GM18909 (cell line): ENCODE data around the gene PARD6A.

ENCODE experiments used
- ATAC-seq: cut with Tn5 transposase; IDR thresholded peaks from one replicate; pipeline ENCODE4 v1.9.1; 2021; ENCODE audit warnings: mild to moderate bottlenecking; ENCODE audit not compliant: unreplicated experiment, poor library complexity

PARD6A gene, protein sequence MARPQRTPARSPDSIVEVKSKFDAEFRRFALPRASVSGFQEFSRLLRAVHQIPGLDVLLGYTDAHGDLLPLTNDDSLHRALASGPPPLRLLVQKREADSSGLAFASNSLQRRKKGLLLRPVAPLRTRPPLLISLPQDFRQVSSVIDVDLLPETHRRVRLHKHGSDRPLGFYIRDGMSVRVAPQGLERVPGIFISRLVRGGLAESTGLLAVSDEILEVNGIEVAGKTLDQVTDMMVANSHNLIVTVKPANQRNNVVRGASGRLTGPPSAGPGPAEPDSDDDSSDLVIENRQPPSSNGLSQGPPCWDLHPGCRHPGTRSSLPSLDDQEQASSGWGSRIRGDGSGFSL

DNA sequence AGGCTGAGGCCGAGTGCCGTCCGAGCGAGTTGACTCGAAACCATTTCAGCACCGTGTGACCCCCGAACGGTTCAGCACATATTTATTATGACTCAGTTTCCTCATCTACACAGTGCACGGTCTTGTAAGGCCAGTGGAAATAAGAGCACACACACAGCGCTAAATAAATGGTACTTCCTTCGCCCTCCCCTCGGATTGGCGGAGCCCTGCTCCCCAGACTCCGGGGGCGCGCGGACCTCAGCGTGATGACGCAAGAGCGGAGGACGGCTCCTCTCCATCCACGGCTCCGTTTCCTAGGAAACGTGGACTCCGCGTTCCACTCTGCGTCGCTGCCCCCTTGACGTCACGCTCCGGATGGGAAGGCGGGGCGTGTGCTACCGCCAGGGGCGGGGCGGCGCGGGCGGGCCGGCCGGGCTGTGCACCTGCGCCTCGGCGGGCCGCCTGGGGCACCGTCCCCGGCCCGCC is at the start of gene PARD6A:
PARD6A (plus strand) TSS at position 397 of the 465 bp plus-strand sequence. CDS start 79 bp downstream, outside the sequence.
- ATAC-seq = peak; percentile 81

DNA sequence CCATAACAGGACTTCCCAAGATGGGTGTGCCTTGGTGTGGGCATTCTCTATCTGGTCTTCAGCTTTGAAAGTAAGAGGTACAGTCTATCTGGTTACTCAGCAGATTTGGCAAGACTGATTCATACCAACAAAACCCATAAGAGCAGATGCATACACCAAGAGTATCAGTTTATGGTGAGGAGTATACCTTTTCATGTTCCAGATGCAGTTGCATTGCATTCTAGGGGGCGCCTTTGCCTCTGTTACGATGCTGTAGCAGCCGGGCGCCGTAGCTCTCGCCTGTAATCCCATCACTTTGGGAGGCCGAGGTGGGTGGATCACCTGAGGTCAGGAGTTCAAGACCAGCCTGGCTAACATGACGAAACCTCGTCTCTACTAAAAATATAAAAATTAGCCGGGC is 47.0 kb upstream of the PARD6A start:
- ATAC-seq = no peak

DNA sequence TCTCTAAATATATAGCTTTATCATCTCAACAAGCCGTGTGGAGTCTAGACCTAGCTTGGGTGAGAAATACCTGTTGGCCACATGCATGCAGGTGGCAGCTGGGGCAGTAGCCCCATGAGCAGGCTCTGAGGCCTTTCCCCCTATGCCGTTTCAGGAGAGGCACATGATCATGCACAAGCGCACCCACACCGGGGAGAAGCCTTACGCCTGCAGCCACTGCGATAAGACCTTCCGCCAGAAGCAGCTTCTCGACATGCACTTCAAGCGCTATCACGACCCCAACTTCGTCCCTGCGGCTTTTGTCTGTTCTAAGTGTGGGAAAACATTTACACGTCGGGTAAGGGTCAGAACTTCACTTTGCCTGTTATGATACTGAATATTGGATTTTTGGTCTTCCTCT is 32.5 kb upstream of the PARD6A start:
- no peak for ATAC-seq

DNA sequence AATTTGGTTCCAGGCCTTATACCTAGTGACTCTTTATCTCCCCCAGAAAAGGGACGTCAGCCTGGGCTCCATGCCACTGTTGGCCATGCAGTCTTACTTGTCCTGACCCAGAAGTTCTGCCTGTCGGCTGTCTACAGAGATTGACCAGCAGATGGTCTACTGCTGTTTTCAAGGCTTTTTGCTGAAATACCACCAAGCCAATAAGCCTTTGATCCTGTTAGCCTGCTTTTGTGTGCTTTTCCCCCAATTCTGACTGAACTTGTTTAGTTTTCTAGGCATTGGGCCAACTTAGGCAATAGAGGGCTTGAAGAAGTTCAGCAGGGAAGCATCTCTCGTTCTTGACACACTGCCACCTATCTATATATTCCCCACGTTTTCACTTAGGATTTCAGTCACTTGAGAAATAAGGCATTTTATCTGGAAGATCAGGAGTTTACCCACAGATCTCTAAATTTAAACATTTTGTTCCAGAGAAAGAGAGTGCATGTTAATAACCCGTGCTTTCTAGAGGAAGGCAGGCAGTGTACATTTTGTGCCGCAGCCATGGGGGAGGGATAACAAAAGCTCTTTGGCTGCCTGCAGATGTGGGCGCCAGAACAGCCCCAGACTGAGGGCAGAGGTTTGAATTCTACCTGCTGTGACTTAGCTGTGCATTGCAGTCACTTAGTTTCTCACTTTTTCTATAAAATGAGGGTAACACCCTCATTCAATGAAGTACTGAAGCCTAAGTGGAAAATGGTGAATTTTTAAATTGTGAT is 28.2 kb upstream of the PARD6A start:
- ATAC-seq = no peak

DNA sequence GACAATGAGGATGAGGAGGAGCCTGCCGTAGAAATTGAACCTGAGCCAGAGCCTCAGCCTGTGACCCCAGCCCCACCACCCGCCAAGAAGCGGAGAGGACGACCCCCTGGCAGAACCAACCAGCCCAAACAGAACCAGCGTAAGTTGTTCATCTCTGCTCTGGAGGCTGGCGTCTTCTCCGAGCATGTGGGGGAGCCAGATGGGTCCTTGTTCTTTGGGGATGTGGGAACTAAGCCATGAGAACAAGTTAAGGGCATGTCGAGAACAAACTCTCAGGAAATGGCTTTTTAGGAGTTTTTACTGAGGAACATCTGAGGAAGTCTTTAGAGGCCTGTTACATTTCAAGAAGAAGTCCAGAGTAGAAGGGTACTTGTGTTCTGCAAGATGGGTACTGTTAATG is 24.0 kb upstream of the PARD6A start:
- ATAC-seq = no peak

DNA sequence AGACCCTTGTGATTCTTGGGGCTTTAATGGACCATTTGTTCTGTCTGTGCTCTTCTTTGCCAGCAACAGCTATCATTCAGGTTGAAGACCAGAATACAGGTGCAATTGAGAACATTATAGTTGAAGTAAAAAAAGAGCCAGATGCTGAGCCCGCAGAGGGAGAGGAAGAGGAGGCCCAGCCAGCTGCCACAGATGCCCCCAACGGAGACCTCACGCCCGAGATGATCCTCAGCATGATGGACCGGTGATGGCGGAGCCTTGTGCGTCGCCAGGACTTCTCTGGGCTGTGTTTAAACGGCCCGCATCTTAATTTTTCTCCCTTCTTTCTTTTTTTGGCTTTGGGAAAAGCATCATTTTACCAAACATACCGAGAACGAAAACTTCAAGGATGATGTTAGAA is 23.1 kb upstream of the PARD6A start:
- ATAC-seq = no peak

DNA sequence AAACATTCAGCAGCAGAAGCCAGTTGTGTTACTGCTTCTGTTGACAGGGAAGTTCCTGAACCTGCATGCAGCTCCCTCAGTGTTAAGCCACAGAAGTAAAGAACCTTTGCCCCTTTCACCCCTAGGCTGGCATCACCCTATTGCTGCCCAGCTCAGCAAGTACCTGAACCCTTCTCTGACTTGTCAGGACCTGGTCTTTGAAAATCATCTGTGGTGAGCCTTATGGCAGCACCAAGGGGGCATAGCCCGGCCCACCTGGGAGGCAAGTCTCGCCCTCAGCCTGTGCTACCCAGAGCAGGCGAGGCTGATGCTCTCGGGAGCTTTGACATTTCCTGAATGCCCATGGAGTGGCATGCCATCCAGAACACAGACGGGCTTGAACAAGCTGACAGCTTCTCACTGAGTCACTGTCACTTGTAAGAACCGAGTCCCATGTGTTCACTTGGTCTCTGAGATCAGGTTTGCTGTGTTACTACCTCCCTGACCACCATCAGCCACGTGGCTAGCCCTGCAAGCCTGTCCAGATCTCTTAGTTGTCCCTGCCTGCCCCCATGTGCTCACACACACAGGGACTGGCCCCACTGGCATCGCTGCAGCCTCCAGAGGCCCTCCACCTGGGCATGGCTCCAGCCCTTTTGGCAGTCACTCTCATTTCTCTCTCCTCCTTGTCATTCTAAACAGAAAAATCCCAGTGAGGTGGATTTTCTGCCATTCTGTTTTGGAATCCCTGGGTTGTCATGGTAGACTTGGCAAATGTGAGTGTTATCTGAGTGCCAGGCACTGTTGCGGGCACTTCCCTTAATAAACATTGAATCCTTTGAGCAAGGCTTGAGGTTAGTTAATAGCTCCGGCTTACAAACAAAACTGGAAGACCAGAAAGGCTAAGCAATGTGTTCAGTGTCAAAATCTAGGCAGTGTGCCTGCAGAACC is 18.7 kb upstream of the PARD6A start:
- ATAC-seq = no peak

DNA sequence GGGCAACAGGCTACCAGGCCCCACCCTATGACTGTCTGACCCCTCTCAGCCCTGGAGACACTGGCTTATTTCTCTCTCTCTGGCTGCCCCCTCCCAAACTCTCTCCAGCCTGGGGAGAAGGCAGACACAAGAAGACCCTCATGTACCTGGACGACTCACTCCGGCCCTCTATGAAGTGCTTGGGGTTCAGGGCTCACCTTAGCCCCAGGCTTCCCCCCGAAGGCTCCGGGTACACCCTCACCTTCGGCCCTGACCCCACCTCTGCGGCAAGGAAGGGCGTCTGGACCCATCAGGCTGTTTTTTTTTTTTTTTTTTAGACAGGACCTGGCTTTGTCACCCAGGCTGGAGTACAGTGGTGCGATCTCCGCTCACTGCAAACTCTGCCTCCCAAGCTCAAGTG is 16.7 kb upstream of the PARD6A start:
- no peak for ATAC-seq

DNA sequence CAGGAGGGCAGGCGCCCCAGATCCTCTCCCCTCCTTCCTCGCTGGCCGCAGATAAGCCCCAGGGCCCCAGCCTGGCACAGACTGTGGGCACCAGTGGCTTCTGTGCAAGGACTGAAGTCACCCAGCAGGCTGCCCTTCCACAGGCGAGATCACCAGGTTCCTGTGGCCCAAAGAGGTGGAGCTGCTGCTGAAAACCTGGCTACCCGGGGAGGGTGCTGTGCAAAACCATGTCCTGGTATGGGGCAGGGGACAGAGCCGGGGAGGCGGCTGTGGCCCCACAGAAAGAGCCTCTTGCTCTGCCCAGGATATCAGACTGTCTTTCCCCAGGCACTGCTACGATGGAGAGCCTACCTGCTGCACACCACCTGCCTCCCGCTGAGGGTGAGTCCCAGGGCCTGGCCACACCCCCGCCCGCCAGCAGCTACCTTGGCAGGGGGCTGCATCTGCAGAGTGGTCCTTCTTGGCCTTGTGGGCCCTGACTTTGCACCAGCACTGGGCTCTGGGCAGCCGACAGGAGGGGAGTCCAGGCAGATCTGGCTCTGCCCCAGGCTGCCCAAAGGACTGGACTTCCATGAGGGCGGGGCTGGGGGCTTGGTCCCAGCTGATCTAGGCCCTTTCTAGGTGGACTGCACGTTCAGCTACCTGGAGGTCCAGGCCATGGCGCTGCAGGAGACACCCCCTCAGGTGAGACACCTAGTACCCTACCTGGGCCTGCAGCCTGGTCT is 15.2 kb upstream of the PARD6A start:
- ATAC-seq = no peak

DNA sequence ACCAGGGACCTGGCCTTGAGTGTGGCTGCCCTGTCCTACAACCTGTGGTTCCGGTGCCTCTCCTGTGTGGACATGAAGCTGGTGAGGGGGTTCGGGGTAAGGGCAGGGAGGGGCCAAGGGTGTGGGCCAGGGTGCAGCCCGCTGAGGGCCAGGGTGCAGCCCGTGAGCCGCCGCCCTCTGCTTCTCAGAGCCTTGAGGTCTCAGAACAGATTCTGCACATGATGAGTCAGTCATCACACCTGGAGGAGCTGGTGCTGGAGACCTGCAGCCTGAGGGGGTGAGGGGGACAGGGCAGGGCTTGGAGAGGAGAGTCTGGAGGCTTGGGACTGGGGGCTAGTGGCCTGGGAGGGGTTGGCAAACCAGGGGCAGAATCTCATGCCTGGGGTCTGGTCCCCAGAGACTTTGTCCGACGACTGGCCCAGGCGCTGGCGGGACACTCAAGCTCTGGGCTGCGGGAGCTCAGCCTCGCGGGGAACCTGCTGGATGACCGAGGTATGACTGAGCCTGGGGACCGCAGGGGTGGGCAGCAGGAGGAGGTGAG is 13.6 kb upstream of the PARD6A start:
- ATAC-seq = no peak

DNA sequence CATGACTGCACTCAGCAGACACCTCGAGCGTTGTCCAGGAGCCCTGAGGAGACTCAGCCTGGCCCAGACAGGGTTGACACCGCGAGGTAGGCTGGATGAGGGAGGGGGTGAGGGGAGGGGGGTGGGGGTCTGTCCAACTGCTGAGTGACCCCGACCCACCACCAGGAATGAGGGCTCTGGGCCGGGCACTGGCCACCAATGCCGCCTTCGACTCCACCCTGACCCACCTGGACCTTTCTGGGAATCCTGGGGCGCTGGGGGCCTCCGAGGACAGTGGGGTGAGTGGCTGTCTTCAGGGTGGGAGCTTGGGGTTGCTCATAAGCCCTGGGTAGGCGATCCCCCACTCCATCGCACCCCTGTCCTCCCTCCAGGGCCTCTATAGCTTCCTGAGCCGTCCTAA is 13.1 kb upstream of the PARD6A start:
- ATAC-seq = no peak

DNA sequence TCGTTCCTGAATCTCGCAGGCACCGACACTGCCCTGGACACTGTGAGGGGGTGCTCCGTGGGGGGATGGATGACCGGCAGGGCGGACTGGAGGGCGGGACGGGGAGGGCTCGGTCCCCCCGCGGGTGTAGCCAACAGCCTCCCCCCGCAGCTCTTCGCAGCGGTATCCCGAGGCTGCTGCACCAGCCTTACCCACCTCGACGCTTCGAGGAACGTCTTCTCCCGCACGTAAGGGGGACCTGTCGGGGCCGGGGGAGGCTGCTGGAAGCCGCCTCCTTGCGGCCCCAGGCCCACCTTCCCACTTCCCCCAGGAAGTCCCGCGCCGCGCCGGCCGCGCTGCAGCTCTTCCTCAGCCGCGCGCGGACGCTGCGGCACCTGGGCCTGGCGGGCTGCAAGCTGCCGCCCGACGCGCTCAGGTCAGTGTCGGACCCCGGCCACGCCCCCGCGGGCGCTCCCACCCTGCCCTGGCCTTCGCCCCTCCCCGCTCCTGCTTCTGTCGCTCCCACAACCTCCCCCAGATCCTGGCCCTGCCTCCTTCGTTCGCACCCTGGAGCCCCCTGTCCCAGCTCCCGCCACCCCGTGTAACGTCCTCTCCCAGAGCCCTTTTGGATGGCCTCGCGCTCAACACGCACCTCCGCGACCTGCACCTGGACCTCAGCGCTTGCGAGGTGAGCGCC is 12.5 kb upstream of the PARD6A start:
- ATAC-seq = no peak

DNA sequence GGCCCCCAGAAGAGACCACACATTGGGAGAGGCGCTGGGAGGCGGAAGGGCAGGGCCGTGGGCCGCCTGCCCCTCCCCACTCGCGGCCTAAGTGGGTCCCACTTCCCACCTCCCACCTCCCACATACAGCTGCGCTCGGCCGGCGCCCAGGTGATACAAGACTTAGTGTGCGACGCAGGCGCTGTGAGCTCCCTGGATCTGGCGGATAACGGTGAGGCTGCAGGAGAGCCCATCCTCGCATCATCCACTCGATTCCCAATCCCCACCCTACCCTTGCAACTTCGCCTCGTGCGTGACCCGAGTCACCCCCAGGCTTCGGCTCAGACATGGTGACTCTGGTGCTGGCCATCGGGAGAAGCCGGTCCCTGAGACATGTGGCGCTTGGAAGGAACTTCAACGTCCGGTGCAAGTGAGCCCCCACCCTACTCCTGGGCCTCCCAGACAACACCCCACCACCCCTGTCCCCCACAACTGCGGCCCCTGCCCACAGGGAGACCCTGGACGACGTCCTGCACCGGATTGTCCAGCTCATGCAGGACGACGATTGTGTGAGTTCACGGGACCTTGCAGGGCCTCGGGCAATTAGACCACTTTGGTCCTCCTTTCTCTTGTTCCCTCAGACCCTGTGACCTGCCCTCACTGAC is 11.9 kb upstream of the PARD6A start:
- ATAC-seq = no peak

DNA sequence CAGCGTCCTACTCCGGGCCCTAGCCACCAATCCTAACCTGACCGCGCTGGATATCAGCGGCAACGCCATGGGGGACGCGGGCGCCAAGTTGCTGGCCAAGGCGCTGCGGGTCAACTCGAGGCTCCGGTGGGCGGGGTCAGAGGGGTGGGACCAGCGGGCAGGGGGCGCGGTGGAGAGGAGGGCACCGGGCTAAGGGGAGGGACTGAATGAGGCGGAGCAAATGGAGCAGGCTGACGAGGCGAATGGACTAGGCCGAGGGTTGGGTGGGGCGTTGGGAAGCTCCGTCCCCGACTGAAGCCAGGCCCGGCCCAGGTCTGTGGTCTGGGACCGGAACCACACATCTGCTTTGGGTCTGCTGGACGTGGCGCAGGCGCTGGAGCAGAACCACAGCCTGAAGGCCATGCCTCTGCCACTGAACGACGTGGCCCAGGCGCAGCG is 11.2 kb upstream of the PARD6A start:
- ATAC-seq = no peak

DNA sequence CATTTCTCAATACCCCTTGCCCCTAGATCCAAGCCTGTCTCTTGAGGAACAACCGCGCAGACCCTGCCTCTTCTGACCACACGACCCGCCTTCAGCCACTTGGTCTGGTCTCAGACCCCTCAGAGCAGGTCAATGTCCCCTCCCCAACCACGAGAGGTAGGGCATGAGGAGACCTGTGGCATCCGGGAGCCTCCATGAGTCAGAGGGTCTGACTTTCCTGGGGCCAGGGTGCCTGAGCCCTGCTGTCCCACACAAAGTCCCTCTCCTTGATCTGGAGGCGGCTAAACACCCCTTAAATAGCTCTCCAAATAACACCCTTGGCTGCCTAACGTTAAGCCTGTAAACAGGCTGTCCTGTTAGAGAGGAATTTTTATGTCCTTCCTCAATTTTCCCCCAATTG is 10.7 kb upstream of the PARD6A start:
- ATAC-seq = no peak

DNA sequence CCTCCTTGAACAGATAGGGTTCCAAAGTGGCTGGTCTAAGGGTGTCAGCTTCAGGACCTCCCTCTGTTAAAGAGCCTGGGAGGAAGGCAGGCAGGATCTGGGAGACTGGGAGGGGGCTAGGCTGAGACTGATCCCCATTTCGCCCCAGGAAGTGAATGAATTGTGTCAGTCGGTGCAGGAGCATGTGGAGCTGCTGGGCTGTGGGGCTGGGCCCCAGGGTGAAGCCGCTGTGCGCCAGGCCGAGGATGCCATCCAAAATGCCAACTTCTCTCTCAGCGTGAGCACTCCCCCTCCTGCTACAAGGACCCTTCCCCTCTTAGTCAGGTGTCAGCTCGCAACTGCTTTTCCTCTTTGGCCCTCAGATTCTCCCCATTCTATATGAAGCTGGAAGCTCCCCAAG is 9.7 kb upstream of the PARD6A start:
- no peak for ATAC-seq

DNA sequence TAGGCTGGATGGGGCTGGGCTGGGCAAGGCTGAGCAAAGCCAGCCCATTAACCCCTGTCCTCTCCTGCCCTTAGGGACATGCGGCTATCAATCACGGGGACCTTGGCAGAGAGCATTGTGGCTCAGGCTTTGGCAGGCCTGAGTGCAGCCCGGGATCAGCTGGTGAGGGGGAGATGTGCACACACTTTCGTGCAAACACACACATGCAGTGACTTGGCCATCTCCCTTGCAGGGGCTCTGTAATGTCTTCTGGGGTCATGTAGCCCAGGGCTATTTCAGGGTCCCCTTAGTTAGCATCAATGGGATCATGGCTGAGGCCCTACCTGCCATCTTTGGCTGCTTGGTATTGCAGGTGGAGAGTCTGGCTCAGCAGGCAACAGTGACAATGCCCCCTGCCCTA is 8.9 kb upstream of the PARD6A start:
- ATAC-seq = no peak

DNA sequence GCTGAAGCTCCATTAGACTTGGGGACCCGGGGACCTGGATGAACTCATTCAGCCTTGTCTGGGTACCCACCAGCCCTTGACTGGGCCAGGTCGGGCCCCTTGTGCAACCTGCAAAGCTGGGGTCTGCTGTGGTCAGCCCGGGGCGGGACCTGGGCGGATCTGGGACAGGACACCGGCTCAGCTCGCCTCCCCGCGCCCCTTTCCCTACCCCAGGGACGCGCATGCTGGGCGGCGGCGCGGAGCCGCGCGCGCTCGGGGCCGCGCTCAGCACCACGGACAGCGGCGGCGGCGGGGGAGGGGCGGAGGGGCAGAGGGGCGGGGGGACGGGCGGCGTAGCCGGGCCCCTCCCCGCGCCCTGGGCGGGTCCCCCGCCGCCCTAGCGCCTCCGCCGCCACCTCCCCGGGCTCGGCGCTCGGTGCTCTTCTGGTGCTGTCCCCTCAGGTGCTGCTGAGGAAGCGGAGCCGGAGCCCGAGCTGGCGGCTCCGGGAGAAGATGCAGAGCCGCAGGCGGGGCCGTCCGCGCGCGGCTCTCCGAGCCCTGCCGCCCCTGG is 8.1 kb upstream of the PARD6A start:
- ATAC-seq = no peak
